Measurements from ENCODE around the gene MBD3L3.

- TF ChIP-seq GATA2 (IDR thresholded peaks at IDR 0.05; ENCODE audit: low read depth, low read length), result no peak
- TF ChIP-seq GATA3 (IDR thresholded peaks at IDR 0.05; ENCODE audit: low read depth, low read length), result no peak
These were observed 46.4 kb upstream of the MBD3L3 start for GRCh38 chr19:7104747-7105447.

Data from SH-SY5Y (cell line).